Esophagus squamous epithelium (tissue), 4 donors: ENCODE results near the gene BCL2L13.
A peak's percentile ranks its signal among the peaks of the same experiment; 100 is the strongest.

Experiments used
- POLR2A ChIP-seq, 4 donors: fragments of 450-650 bp; IDR thresholded peaks; one replicate each; pipeline ENCODE4 v1.6.1; 2017; ENCODE audit warnings: antibody characterized with exemption in 4 of 4, mild to moderate bottlenecking in 4 of 4, moderate library complexity in 3 of 4
- TF ChIP-seq, protein P1 (sequence below), 6 experiments: fragments of 450-650 bp in 4 of 6; fragments of 200-600 bp in 2 of 6; sonication (generic) in 2 of 6; IDR thresholded peaks; one replicate each; pipeline ENCODE4 v1.5.1; 2016 to 2019; ENCODE audit warnings: antibody characterized with exemption in 6 of 6, mild to moderate bottlenecking in 4 of 6, moderate library complexity in 4 of 6

DNA sequence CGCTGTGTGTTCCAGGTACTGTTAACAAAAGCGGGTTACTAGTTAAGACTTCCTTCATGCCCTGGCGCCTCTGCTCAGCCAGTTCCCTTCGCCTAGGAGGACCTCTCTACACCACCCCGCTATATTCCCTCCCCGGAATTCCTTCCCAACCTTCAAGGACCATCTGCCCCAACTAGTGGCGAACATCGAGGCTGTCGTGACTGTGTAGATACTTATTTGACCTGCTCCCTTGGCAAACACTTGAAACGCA lies 450 bp upstream of the BCL2L13 start:
- TF ChIP-seq, protein P1, sequence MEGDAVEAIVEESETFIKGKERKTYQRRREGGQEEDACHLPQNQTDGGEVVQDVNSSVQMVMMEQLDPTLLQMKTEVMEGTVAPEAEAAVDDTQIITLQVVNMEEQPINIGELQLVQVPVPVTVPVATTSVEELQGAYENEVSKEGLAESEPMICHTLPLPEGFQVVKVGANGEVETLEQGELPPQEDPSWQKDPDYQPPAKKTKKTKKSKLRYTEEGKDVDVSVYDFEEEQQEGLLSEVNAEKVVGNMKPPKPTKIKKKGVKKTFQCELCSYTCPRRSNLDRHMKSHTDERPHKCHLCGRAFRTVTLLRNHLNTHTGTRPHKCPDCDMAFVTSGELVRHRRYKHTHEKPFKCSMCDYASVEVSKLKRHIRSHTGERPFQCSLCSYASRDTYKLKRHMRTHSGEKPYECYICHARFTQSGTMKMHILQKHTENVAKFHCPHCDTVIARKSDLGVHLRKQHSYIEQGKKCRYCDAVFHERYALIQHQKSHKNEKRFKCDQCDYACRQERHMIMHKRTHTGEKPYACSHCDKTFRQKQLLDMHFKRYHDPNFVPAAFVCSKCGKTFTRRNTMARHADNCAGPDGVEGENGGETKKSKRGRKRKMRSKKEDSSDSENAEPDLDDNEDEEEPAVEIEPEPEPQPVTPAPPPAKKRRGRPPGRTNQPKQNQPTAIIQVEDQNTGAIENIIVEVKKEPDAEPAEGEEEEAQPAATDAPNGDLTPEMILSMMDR (IDR thresholded peaks at IDR 0.05): peak in 1 of 6 experiments; percentile 17
- TF ChIP-seq POLR2A (IDR thresholded peaks at IDR 0.05): no peak
